GM18508 (cell line): ENCODE results near the gene KRT3.
"Not testable (repeated sequence)": the region's sequence is repeated elsewhere in the genome, so short reads cannot be mapped to it uniquely, and the experiment has no call there.

Experiments
- ATAC-seq: cut with Tn5 transposase; IDR thresholded peaks from one replicate; pipeline ENCODE4 v1.9.1; 2021; ENCODE audit warnings: moderate number of reproducible peaks; ENCODE audit not compliant: insufficient read depth, unreplicated experiment

KRT3 gene

DNA sequence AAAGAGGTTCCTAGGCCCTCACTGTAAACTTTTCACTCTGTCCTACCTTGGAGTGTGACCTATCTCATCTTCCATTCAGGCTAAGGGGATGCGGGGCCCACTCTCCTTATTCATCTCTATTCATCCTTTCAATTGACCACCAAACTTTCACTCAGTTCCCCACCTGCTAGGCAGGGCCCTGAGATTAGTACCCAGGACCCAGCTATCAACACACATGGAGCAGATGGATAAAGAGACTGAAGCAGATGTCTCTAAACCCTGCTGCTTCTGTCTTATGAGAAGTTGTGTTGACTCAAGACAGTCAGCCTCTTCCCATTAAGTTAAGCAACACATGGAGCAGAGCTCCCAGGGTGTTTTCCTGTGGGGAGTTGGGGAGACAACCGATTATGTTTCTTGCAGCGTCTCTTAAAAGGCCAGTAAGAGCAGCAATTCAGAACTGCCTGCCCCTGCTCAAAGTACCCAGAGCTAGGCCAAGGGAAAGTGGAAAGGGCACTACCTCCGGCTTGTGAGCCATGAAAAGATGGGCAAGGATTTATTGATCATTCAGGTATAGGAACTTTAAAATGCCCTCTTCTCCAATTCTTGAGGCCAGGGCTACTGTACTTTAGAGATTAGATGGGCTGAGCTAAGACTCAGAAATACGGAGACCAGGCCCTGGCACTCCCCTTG lies 29.4 kb downstream of the KRT3 start:
- ATAC-seq: no peak

DNA sequence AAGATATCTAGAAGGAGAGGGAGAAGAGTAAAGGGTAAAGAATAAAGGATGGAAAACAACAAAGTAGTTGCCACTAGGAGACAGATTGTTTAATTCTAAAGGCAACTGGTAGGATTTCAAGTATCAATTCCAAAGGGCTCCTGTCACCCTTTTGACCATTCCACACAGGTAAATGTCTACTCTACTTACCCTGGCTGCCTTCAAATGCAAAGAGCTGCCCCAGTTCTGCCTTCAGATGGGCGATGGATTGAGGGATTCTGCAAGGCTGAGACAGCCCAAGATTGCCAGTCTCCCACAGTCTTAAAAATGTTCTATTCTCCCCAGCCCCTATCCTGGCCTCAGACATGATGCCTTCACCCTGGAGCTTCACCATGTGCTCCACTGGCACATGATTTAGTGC lies 30.2 kb downstream of the KRT3 start:
- no peak for ATAC-seq

DNA sequence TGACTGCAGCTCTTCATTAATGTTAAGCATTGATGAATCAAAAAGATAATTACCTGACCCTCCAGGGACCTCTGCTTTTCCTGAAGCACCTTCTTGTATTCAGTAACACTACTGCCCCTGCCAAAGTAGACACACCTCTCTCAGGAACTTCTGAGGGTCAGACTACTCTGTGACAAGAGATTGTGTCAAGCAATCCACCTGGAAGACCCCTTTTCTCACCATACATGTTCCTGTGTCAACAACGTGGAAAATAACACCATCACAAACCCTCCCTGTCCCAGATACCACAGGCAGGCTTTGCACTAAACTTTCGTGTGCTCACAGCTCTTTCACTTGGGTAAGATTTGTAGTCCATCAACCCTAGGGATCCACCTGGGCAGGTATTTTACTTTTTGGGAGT lies 31.9 kb downstream of the KRT3 start:
- ATAC-seq: no peak

DNA sequence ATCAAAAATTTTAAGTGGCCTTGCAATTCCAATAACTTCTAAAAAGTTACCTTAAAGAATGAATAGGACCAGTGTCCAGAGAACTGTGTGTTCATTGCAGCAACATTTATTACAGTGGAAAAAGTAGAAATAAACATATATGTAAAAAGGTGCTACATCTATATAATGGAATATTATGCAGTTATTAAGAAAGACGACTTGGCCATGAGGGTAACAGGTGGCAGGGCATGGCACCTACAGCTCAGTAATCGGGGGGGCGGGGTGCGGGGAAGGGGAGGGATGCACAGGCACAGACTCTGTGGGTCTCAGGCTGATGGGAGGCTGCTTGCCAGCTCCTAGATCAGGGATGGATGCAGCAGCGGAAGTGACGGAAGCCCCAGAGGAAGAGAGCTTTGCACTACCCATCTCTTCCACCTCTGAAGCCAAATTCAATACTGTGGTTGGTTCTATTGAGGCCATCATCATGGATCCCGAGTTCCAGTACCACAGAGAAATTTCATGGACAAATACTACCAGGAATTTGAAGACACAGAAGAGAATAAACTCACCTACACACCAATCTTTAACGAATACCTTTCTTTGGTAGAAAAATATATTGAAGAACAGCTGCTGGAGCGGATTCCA lies 32.8 kb downstream of the KRT3 start:
- ATAC-seq: no peak

DNA sequence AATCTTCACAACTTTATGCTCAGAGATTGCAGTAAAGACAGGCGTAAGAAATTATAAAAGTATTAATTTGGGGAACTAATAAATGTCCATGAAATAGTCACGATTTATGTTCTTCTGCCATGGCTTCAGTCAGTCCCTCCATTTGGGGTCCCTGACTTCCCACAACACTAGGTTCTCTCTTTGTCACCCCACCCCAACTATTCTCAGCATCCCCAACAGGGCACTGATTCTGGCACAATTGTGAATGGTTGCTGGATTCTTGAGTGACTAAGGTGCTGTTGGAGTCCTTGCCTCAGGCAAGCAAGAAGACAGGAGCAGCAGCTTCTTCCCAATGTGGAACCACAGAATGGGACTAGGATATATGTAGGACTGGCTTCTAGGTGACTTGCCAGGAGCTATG lies 34.1 kb downstream of the KRT3 start:
- no peak for ATAC-seq

DNA sequence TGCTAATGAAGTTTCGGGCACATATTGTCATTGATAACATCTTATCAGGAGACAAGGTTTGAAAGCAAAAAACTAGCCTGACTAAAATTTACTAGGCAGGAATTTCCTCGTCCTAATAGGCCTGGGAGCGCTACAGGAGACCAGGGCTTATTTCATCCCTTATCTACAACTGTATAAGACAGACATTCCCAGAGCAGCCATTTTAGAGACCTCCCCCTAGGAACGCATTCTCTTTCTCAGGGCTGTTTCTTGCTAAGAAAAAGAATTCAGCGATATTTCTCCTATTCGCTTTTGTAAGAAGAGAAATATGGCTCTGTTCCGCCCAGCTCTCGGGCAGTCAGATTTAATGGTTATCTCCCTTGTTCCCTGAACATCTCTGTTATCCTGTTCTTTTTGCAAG lies 34.7 kb downstream of the KRT3 start:
- not testable (repeated sequence) for ATAC-seq

DNA sequence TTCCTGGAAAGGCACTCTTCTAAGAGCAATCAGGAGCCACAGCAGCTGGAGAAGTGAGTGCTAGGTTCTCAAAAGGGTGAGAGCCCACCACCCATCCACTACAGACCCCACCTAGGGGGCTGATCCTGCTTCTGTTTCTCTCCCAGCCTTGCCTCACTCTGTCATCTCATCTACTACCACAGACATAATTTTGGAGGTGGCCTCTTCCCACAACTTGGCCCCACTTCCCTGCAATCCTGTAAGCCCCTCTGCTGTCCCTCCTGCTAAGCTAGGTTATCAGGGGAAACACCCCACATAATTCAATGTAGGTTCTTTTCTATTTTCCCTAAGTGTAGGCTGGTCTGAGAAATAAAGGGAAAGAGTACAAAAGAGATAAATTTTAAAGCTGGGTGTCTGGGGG lies 35.3 kb downstream of the KRT3 start:
- ATAC-seq: no peak

DNA sequence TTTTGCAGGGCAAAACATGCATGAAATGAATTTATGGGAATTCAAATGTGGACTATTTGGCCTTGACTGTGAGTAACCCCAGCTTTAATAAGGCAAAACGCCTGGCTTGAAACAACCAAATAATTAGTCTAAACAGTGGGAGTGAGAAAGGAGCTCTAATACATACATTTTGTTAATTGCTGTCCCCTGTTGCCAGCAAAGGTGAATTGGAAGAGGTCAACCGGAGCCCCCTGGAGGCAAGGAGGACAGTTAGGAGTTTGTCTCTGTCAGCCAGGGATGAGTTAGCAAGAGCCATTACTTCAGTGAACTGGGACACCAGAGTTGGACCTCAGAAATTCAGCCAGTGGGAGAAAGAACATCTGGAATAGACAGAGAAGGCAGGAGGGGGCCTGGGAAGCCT lies 36.2 kb downstream of the KRT3 start:
- no peak for ATAC-seq

DNA sequence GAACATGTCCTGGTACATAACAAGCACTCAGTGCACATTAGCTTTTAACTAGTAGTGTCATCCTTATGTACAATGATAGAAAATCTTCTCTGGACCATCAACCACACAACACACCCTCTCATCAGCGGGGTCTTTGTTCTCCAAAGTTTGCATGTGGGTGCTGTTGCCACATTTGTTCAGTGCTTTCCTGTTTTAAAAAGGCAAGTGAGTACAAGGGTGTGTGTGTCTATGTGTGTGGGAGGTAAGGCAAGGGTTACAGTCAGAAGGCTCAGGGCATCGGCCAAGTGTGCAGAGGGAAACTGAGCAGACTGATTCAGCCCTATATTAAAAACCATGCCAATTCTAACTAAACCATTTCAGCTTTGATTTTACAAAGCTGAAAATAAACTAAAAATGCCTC lies 36.7 kb downstream of the KRT3 start:
- no peak for ATAC-seq

DNA sequence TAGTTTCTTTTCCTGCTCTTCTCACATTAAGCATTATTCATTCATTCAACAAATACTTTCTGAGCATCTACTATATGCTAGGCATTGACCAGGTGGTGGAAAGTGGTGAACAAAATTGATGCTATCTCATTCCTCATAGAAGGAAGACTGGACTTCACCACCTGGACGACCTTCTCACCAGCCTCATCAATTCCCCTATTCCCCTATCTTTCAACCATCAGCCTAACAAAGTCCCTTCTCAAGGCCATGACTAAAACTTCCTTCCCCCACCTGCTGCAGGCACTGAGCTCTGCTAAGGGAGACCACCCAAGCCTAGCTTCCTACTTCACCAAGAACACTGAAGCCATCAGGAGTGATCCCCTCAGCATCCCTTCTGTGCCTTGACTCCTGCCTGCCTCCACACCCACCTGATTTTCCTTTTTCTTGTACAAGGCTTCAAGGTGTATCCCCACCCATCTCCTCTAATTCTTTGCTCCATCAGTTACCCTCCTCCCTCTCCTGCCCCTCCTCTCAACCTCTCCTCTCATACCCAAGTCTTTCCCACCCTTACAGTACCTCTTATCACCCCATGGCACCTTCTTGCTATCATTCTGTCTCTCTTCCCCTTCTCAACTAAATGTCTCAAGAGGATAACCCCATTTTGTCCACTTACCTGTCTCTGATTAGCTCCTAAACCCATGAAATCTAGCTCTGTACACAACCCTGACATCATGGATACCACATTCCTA lies 38.3 kb downstream of the KRT3 start:
- no peak for ATAC-seq

DNA sequence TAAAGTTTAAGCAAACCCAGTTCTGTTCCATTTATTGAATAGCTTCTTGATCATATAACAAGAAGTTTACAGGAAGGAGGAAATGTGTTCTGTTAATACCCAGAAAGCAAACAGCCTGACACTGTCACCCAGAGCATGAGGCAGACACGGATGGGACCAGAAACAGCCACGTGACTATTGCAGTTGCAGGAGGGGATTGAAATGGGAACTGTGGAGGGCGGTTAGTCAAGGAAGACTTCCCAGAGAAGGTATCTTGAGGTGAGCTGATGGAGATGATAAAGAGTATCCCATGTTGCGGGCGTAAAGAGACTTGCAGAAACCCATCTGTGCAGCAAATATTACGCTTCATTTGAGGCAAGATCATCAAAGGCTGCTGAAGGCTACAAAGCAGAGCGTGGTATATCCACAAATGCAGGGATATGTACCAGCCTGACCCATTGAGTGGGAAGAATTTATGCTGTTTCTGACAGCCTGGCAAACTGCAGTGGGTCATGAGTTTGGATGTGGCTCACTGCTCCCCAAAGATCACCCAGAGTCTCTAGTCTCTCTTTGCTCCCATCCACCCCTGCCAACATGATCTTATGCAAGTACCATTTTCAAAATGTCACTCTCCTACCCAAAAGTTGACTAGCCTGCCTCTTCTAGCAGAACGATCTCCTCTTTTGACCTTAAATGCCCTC lies 39.5 kb downstream of the KRT3 start:
- no peak for ATAC-seq

DNA sequence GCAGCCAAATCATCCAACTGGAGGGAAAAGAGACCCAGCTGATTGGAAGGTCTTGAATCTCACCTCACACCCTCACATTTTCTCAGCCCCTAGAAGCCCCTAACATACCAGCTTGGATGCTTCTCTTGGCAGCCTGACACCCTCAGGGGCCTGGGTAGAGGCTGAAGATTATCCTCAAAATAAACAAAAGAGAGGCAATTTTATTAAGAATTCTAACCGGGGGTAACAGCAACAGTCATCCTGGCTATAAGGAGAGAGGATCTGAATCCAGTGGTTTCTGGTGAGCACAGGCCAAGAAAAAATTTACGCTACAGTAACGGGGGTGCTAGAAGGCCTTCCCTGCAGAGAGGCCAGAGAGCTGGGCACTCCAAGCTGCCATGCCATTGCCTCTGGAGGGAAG lies 40.4 kb downstream of the KRT3 start:
- no peak for ATAC-seq

DNA sequence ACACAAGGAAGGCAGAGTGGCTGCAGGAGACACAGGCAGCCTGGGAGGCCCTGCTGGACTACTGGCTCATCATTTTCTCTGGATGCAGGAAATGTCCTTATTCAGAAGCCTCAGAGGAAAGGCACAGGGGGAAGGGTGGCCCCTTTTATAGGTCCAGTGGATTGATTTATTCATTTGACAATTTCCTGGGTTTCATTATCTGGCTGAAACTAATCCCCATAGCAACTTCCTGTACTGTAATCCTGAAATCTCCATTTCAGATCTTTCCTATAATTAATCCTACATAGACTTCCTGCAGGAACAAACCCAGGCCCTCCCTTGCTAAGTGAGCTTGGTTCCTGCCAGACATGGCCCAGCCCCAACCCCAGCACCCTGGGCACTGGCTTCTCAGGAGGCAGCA lies 41.8 kb downstream of the KRT3 start:
- ATAC-seq: no peak

DNA sequence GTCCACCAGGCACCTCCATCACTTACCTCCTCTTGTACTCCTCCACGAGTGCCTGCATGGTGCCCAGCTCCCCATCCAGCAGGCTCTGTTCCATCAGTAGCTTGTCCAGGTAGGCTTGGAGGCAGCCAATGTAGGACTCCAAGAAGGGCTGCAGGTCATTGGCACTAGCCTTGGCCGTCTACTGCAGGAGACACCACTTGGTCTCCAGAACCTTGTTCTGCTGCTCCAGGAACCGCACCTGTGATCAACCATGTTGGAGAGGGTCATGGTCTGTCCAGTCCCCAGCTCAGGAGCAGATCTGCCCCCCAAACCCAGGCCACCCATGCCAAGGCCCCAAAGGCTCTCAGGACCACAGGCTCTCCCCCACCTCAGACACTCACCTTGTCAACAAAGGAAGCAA lies 42.6 kb downstream of the KRT3 start:
- no peak for ATAC-seq

DNA sequence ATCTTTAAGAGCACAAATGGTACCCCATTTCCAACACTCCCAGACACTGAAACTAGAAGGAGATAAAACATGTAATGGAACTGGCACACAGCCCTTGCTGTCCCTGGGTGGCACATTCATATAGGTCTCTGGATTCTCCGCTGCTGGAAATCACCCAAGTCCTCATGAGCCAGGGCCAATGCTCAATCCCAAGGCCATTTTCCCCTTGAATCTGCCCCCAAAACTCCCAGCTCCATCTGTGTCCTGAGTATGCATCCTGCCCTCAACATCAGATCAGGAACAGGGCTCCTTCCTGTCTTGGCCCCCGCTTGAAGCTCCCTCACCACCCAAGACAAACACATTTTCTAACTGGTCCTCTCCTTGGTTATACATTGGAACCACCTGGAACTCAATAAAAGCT lies 43.4 kb downstream of the KRT3 start:
- ATAC-seq: no peak

DNA sequence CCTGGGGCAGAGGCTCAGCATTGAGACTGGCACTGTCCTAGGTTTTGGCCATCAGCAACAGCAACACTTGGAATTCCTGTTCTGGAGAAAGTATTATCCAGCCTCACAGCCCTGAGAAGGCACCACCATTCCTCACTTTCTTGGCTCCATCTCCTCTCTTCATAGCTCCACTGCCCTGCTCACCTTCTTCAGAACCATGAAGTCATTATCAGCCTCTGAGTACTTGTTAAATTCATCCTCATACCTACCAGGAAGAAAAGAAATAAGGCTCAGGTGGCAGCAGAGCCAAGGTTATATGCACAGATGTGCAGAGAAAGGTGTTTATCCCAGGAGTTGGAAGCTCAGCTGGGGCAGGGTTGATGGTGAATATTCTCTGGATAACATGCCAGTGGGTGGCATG lies 44.1 kb downstream of the KRT3 start:
- no peak for ATAC-seq

DNA sequence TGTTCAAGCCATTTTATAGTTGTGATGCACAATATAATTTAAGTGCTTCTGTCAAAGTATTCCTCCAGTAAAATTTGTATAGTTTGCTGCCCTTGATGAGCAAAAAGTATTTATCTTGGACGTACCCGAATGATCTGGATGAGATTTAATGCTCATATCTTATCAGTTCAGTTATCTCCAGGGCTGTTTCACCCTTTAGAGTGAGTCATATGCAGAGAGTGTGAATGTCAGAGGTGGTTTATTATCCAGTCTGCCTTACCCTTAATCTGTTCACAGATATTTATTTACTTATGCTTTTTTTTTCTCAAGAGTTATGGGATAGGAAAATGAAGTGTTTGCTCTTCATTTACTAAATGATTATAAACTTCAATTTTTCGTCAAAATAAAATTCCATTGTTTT lies 45.4 kb downstream of the KRT3 start:
- ATAC-seq: not testable (repeated sequence)

DNA sequence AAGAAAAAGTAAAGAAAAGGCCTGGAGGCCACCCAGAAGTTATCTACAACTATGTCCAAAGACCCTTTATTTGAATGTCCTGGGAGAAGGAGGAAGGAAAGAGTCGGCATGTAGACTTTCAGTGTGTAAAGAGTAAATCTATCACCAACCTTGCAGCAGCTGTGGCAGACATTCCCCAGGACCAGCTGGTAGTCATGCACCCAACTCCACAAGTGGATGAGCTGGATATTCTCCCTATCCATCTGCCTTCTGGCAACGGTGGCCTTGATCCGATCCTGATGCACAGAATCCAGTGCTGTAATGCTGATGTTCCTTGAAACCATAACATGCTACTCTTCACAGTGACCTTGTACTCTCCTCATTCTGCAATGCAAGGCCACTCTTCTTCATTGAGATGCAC lies 46.1 kb downstream of the KRT3 start:
- no peak for ATAC-seq

DNA sequence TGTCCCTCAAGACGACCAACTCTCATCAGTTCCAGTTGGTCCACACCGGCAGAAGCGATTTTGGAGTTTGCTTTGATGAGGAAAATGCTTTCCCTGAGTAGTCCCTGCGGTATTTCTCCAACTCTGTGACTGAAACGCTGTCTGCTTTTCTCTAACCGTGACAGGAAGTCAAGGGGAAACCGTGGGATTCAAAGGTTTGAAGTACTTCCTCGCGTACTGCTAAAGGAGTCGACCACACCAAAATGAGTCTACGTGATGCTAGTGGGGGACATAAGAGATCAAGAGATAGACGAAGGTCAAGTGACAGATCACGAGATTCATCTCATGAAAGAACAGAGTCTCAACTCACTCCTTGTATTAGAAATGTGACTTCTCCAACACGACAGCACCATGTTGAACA lies 47.3 kb downstream of the KRT3 start:
- no peak for ATAC-seq

DNA sequence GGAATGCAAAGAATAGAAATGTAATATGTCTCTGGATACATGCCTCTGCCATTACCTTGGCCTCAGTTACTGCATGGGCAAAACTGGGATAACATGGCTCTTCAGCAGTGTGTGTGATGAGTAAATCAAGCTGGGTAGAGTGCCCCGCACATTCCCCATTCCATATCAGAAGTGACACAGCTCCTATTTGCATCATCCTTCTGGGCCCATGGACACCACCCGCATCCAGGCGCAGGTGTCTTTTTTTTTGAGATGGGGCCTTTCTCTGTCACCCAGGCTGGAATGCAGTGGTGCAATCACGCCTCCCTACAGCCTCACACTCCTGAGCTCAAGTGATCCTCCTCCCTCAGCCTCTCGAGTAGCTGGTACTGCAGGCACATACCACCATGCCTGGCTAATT lies 50.4 kb downstream of the KRT3 start:
- ATAC-seq: no peak

DNA sequence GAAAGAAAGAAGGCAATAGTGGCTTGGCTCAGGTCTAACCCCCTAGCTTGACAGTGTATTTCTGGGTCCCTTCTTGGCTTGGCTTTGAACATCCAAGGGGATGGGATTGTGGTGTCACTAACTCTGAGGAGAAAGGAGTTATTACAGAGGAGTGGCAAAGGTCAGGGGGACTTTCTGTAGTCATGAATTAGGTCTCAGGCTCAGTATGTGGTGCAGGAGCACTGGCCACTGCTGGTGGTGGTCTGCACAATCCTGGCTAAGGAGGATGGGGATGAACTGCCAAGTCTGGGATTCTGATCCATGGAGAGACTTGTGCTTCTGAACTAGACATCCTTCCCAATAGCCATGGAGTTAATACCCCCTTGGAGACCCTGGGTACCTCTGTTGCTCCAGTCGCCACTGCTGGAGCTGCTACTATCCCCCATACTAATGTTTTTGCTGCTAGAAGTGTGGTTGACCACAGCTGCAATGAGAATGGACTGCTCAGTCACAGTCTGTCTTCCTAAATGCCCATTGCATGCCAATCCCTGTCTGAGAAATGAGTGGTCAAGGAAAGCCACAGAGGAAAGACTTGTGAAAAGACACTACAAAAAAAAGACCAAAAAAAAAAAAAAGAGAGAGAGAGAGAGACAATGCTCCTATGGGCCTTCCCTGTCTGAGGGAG lies 51.3 kb downstream of the KRT3 start:
- no peak for ATAC-seq
